ENCODE data around the gene TRIM31. TPM values are rescaled to one million over a fixed set of nuclear protein-coding genes. Genes with fewer than 3 reads are reported as not detected.
"Not testable (repeated sequence)": the region's sequence is repeated elsewhere in the genome, so short reads cannot be mapped to it uniquely, and the experiment has no call there.

TRIM31 gene
- total RNA-seq, 1 donor from 2014 or later, result not detected

DNA sequence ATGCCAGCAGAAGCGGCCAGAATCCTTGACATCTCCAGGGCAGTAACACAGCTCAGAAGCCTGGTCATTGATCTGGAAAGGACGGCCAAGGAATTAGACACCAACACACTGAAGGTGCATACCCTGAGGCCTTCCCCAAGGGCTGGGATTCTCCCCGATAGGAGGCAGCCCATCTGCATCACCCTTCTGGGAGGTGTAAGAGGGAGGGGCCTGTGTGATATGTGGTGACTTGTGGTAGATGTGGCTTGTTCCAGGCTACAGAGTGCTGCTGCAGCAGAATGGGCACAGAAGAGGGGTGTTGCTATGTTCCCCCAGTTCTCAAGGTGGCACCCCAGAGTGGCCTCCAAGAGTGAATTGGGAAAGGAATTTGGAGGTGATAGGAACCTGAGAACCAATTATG lies 34.2 kb upstream of the TRIM31 start:
- H3K9me3 Mint-ChIP-seq (ENCODE audit: low read depth), result no peaks in the 10 kb centered on the region
- H3K4me1 Mint-ChIP-seq (ENCODE audit: low read depth), result no peaks in the 10 kb centered on the region
- TF ChIP-seq, protein P1, sequence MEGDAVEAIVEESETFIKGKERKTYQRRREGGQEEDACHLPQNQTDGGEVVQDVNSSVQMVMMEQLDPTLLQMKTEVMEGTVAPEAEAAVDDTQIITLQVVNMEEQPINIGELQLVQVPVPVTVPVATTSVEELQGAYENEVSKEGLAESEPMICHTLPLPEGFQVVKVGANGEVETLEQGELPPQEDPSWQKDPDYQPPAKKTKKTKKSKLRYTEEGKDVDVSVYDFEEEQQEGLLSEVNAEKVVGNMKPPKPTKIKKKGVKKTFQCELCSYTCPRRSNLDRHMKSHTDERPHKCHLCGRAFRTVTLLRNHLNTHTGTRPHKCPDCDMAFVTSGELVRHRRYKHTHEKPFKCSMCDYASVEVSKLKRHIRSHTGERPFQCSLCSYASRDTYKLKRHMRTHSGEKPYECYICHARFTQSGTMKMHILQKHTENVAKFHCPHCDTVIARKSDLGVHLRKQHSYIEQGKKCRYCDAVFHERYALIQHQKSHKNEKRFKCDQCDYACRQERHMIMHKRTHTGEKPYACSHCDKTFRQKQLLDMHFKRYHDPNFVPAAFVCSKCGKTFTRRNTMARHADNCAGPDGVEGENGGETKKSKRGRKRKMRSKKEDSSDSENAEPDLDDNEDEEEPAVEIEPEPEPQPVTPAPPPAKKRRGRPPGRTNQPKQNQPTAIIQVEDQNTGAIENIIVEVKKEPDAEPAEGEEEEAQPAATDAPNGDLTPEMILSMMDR (IDR thresholded peaks at IDR 0.05; ENCODE audit: unreplicated experiment), result no peak
- no peak overlapping the region for H3K4me3 Mint-ChIP-seq (ENCODE audit: low read depth)
- no peak overlapping the region for H3K27ac Mint-ChIP-seq
- no peak for DNase-seq (ENCODE audit: low spot score, unreplicated experiment)
- no peaks in the 10 kb centered on the region for H3K36me3 Mint-ChIP-seq (ENCODE audit: insufficient read depth)
- H3K27me3 Mint-ChIP-seq, result peaks cover 50% of the 10 kb centered on the region

DNA sequence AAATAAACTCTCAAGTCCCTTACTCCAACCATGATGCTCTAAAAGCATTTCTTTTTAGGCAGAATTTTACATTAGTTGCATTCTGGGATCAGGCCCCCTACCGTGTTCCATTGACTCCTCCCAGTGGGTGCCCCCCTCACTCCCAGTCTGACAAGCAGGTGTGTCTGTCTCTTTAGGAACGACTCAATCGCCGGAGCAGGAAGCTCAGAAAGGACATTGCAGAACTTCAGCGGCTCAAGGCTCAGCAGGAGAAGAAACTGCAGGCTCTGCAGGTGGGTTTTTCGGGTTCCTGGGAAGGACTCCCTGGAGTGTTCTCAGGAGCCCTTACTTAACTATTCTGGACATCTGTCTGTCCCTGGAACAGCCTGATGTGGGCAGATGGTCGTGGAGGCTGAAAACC lies 32.9 kb upstream of the TRIM31 start:
- TF ChIP-seq, protein P1 (IDR thresholded peaks at IDR 0.05; ENCODE audit: unreplicated experiment), result no peak
- Mint-ChIP-seq H3K4me3 (ENCODE audit: low read depth) (no peak overlapping the region), H3K36me3 (ENCODE audit: insufficient read depth) (no peaks in the 10 kb centered on the region), H3K27ac (no peak overlapping the region), H3K27me3 (peaks cover 58% of the 10 kb centered on the region), H3K9me3 (ENCODE audit: low read depth) (no peaks in the 10 kb centered on the region), H3K4me1 (ENCODE audit: low read depth) (no peaks in the 10 kb centered on the region)
- DNase-seq (ENCODE audit: low spot score, unreplicated experiment), result no peak

DNA sequence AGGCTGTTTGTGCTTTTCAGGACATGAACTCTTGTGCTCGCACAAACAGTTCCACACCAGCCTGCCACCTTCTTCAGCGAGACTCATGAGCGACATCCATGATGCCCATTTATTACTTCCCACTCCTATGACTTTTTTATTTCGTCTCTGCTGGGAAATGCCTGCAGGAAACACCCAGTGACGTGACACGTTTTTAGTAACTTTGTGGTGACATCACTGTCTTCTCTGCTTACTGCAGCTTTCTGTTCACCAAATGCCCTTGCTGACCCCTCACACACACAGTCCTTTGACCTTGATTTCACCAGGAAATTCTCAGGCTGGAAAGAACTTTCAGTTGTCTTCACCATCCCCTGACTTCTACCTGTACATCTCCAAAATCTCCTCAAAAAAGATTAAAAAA lies 31.9 kb upstream of the TRIM31 start:
- no peak overlapping the region for H3K4me3 Mint-ChIP-seq (ENCODE audit: low read depth)
- no peak overlapping the region for H3K27ac Mint-ChIP-seq
- TF ChIP-seq, protein P1 (IDR thresholded peaks at IDR 0.05; ENCODE audit: unreplicated experiment), result no peak
- H3K27me3 Mint-ChIP-seq, result peaks cover 58% of the 10 kb centered on the region
- H3K9me3 Mint-ChIP-seq (ENCODE audit: low read depth), result no peaks in the 10 kb centered on the region
- H3K36me3 Mint-ChIP-seq (ENCODE audit: insufficient read depth), result no peaks in the 10 kb centered on the region
- no peaks in the 10 kb centered on the region for H3K4me1 Mint-ChIP-seq (ENCODE audit: low read depth)
- DNase-seq (ENCODE audit: low spot score, unreplicated experiment), result no peak

DNA sequence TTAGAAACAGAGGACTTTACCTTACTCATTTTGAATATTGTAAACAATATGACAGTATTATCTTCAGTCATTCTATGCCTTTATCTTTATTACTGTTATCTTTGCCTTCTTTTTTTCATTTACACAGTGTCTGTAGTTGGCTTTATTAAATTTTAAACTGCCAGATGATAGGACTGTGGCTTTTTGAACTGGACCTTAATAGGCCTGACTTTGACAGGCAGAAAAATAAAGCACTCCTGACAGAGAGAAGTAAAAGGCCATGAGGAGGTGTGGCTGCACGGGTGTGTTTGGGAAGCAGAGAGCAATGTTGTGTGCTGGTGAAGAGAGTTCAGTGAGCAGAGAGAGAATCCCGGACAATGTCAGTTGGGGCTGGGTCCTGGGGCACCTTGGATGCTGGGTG lies 30.9 kb upstream of the TRIM31 start:
- peaks cover 63% of the 10 kb centered on the region for H3K27me3 Mint-ChIP-seq

DNA sequence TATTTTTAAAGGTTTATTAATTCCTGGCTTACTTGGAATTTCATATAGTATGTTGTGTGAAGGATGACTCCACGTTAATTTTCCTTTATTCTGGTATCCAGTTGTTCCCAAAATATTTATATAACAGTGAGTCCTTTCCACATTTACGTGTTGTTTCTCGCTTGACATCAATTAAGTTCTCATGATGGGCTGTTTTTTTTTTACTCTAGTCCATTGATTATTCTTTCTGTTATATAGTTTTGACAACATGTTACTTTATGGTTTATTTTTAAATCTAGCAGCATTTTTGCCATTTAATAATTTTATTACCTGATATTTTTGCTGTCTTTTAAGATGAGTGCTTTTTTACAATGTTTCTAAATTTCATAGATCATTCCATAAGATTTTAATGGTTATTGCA lies 29.8 kb upstream of the TRIM31 start:
- peaks cover 66% of the 10 kb centered on the region for H3K27me3 Mint-ChIP-seq
- H3K36me3 Mint-ChIP-seq (ENCODE audit: insufficient read depth), result no peaks in the 10 kb centered on the region
- H3K9me3 Mint-ChIP-seq (ENCODE audit: low read depth), result no peaks in the 10 kb centered on the region
- H3K4me1 Mint-ChIP-seq (ENCODE audit: low read depth), result no peaks in the 10 kb centered on the region
- no peak overlapping the region for H3K4me3 Mint-ChIP-seq (ENCODE audit: low read depth)
- no peak overlapping the region for H3K27ac Mint-ChIP-seq
- DNase-seq (ENCODE audit: low spot score, unreplicated experiment), result no peak
- TF ChIP-seq, protein P1 (IDR thresholded peaks at IDR 0.05; ENCODE audit: unreplicated experiment), result no peak

More for the DNA sequence above, 30.9 kb upstream of the TRIM31 start:
- H3K4me1 Mint-ChIP-seq (ENCODE audit: low read depth), result no peaks in the 10 kb centered on the region
- no peak overlapping the region for H3K4me3 Mint-ChIP-seq (ENCODE audit: low read depth)
- no peak overlapping the region for H3K27ac Mint-ChIP-seq
- no peaks in the 10 kb centered on the region for H3K36me3 Mint-ChIP-seq (ENCODE audit: insufficient read depth)
- TF ChIP-seq, protein P1 (IDR thresholded peaks at IDR 0.05; ENCODE audit: unreplicated experiment), result no peak
- DNase-seq (ENCODE audit: low spot score, unreplicated experiment), result no peak
- no peaks in the 10 kb centered on the region for H3K9me3 Mint-ChIP-seq (ENCODE audit: low read depth)

DNA sequence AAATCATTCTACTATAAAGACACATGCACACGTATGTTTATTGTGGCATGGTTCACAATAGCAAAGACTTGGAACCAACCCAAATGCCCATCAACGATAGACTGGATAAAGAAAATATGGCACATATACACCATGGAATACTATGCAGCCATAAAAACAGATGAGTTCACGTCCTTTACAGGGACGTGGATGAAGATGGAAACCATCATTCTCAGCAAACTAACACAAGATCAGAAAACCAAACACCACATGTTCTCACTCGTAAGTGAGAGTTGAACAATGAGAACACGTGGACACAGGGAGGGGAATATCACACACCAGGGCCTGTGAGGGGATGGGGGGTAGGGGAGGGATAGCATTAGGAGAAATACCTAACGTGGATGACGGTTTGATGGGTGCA lies 27.4 kb upstream of the TRIM31 start:
- not testable (repeated sequence) for H3K4me1 Mint-ChIP-seq (ENCODE audit: low read depth); H3K9me3 Mint-ChIP-seq (ENCODE audit: low read depth)

More for the DNA sequence above, 27.4 kb upstream of the TRIM31 start:
- peaks cover 67% of the 10 kb centered on the region for H3K27me3 Mint-ChIP-seq
- not testable (repeated sequence) for H3K4me3 Mint-ChIP-seq (ENCODE audit: low read depth); H3K36me3 Mint-ChIP-seq (ENCODE audit: insufficient read depth); DNase-seq (ENCODE audit: low spot score, unreplicated experiment); H3K27ac Mint-ChIP-seq
